ENCODE results near the gene RNF150.

GRCh38 chr4:140875746-140876452 lies 257.4 kb downstream of the RNF150 start:
- no peak for TF ChIP-seq REST (IDR thresholded peaks at IDR 0.05; ENCODE audit: insufficient read depth in 1 of 2, low read depth in 2 of 2, low read length in 2 of 2)
- no peak for TF ChIP-seq SIN3A (IDR thresholded peaks at IDR 0.05; ENCODE audit: borderline replicate concordance, insufficient read depth, low read length)
- no peak for TF ChIP-seq POLR2AphosphoS5 (IDR thresholded peaks at IDR 0.05; ENCODE audit: low read depth, low read length)
